Body of pancreas (tissue), 4 donors: ENCODE results near the gene SCFD2. TPM values are rescaled to one million over a fixed set of nuclear protein-coding genes. Genes with fewer than 3 reads are reported as not detected.

Experiments used
- ATAC-seq: fragments of 150-250 bp; one replicate; pipeline ENCODE4 v1.9.1; 2016
- DNase-seq, 4 donors: peaks; one replicate each; pipeline ENCODE4 v3.0.0-alpha.2; 2019
- H3K27ac ChIP-seq, 4 donors: fragments of 200-600 bp; sonication (generic); 1 replicate in 3 of 4; 2 replicates in 1 of 4; pipeline versions ENCODE4 v1.5.1 to v1.6.1; 2016 to 2019; ENCODE audit warnings: mild to moderate bottlenecking in 1 of 4, mixed read lengths in 1 of 4, moderate library complexity in 1 of 4
- H3K27me3 ChIP-seq, 2 donors: fragments of 200-600 bp; sonication (generic); one replicate each; pipeline ENCODE4 v1.6.0; 2016; ENCODE audit warnings: mild to moderate bottlenecking in 1 of 2
- H3K36me3 ChIP-seq, 2 donors: fragments of 200-600 bp; sonication (generic); replicated peaks in 1 of 2; 2 replicates each; pipeline ENCODE4 v1.5.1; 2016; ENCODE audit warnings: low read depth in 2 of 2; ENCODE audit not compliant: insufficient read depth in 1 of 2
- H3K4me1 ChIP-seq: fragments of 200-600 bp; sonication (generic); one replicate; pipeline ENCODE4 v1.6.0; 2016
- H3K4me3 ChIP-seq, 2 donors: fragments of 200-600 bp; sonication (generic); 1 replicate in 1 of 2; 2 replicates in 1 of 2; pipeline ENCODE4 v1.5.1; 2016 to 2019
- H3K9me3 ChIP-seq, 3 donors: fragments of 200-600 bp; sonication (generic); 1 replicate in 2 of 3; 2 replicates in 1 of 3; pipeline ENCODE4 v1.5.1; 2016
- CTCF ChIP-seq, 7 experiments: fragments of 450-650 bp in 4 of 7; fragments of 200-600 bp in 3 of 7; sonication (generic) in 3 of 7; IDR thresholded peaks; one replicate each; pipeline ENCODE4 v1.5.1; 2016 to 2019; ENCODE audit warnings: antibody characterized with exemption in 7 of 7
- POLR2A ChIP-seq, 3 donors: fragments of 450-650 bp; IDR thresholded peaks; one replicate each; pipeline ENCODE4 v1.6.1; 2016; ENCODE audit warnings: antibody characterized with exemption in 3 of 3, mild to moderate bottlenecking in 2 of 3
- WGBS, 2 donors: methylation state at CpG; one replicate each; pipeline ENCODE4 v1.1.5; 2017; 5-methylcytosine and 5-hydroxymethylcytosine counted together
- intact Hi-C: fragments of 100-400 bp; cut with DNase I; formaldehyde crosslinking; loops from one replicate; pipeline ENCODE4 v1.15.1; 2023
- total RNA-seq, 2 donors: library from RNA; depleted of rRNA; stranded (reverse); fragments of >200 nt; gene quantifications; one replicate each; pipeline ENCODE4 v1.1.0, GENCODE V29; 2016

The SCFD2 gene
- total RNA-seq, 2 donors from 2014 or later, result 17.9 to 53.7 TPM

- H3K4me1 ChIP-seq, result peaks cover 33% of the 10 kb centered on the region
- H3K9me3 ChIP-seq, result no peaks in the 10 kb centered on the region
- peak overlapping the region; percentile 67 to 91 for H3K4me3 ChIP-seq
- peak overlapping the region in 2 of 4 donors; percentile 59 to 71 for H3K27ac ChIP-seq
- intact Hi-C loops, result no loop called here
- 12 to 14% methylated on average over 8 of the region's 8 CpGs for WGBS, 2 donors
- H3K27me3 ChIP-seq, result no peaks in the 10 kb centered on the region
- no peak for ATAC-seq
- DNase-seq, result no peak
- no peaks in the 10 kb centered on the region for H3K36me3 ChIP-seq
- TF ChIP-seq CTCF (IDR thresholded peaks at IDR 0.05) (no peak), POLR2A (IDR thresholded peaks at IDR 0.05) (no peak)
Observed at GRCh38 chr4:53366301-53366716, 448 bp upstream of the SCFD2 start.

- ATAC-seq (no peak), DNase-seq (peak in 2 of 4 donors; percentile 7 to 9)
- Histone ChIP-seq H3K27me3 (no peaks in the 10 kb centered on the region), H3K27ac (peak overlapping the region in 1 of 4 donors; percentile 71), H3K4me3 (peak overlapping the region; percentile 67 to 91), H3K36me3 (no peaks in the 10 kb centered on the region), H3K4me1 (peaks cover 35% of the 10 kb centered on the region), H3K9me3 (no peaks in the 10 kb centered on the region)
- no peak for TF ChIP-seq CTCF (IDR thresholded peaks at IDR 0.05)
- no peak for TF ChIP-seq POLR2A (IDR thresholded peaks at IDR 0.05)
- 0% methylated on average over 3 to 8 of the region's 8 CpGs for WGBS, 2 donors
- intact Hi-C loops, result no loop called here
Observed at GRCh38 chr4:53365121-53365485, 758 bp downstream of the SCFD2 start.

- ATAC-seq (no peak), DNase-seq (no peak)
- no peak for TF ChIP-seq POLR2A (IDR thresholded peaks at IDR 0.05)
- no peak for TF ChIP-seq CTCF (IDR thresholded peaks at IDR 0.05)
- Histone ChIP-seq H3K27ac (no peak overlapping the region), H3K4me1 (peaks cover 35% of the 10 kb centered on the region), H3K4me3 (peak overlapping the region; percentile 67 to 91), H3K27me3 (no peaks in the 10 kb centered on the region), H3K9me3 (no peaks in the 10 kb centered on the region), H3K36me3 (no peaks in the 10 kb centered on the region)
- intact Hi-C loops, result no loop called here
- WGBS, 2 donors, result 20% methylated on average over 3 of the region's 3 CpGs
Observed at GRCh38 chr4:53364624-53365023, 1.2 kb downstream of the SCFD2 start.

GRCh38 chr4:53362093-53362492 is 3.8 kb downstream of the SCFD2 start:
- Histone ChIP-seq H3K27me3 (no peaks in the 10 kb centered on the region), H3K4me1 (peaks cover 35% of the 10 kb centered on the region), H3K4me3 (no peak overlapping the region), H3K36me3 (no peaks in the 10 kb centered on the region), H3K27ac (no peak overlapping the region), H3K9me3 (no peaks in the 10 kb centered on the region)
- ATAC-seq (no peak), DNase-seq (no peak)
- WGBS, 2 donors, result 88 to 90% methylated on average over 1 of the region's 1 CpG
- no peak for TF ChIP-seq POLR2A (IDR thresholded peaks at IDR 0.05)
- TF ChIP-seq CTCF (IDR thresholded peaks at IDR 0.05), result no peak
- intact Hi-C loops, result no loop called here

- Histone ChIP-seq H3K36me3 (no peaks in the 10 kb centered on the region), H3K27me3 (no peaks in the 10 kb centered on the region), H3K4me3 (no peak overlapping the region), H3K9me3 (no peaks in the 10 kb centered on the region), H3K27ac (no peak overlapping the region), H3K4me1 (peaks cover 35% of the 10 kb centered on the region)
- no peak for DNase-seq
- WGBS, 2 donors, result 67 to 83% methylated on average over 3 of the region's 3 CpGs
- intact Hi-C loops, result no loop called here
- ATAC-seq, result no peak
- TF ChIP-seq POLR2A (IDR thresholded peaks at IDR 0.05) (no peak), CTCF (IDR thresholded peaks at IDR 0.05) (no peak)
Observed at GRCh38 chr4:53361451-53361850, 4.4 kb downstream of the SCFD2 start.
